A549 (cell line): ENCODE measurements around the gene SLC35C1. TPM values are rescaled to one million over a fixed set of nuclear protein-coding genes. Genes with fewer than 3 reads are reported as not detected.

Experiments used
- ATAC-seq, 2 experiments: fragments of 200-7000 bp in 1 of 2; fragments of >200 bp in 1 of 2; cut with Nextera tagmentation in 1 of 2; cut with Tn5 transposase in 1 of 2; 3 replicates each; pipeline versions ENCODE4 v1.8.0 to v1.9.1; 2018 to 2020; ENCODE audit warnings: mild to moderate bottlenecking in 1 of 2, moderate library complexity in 1 of 2
- CTCF ChIA-PET: fragments of 300-600 bp; sonication (Branson Sonifier 250); formaldehyde crosslinking; extraction: SDS; loops from one replicate; lab custom pipeline; 2021; ENCODE audit warnings: antibody characterized with exemption, inconsistent platforms; lab: Yijun Ruan, JAX
- POLR2A ChIA-PET: fragments of 350-600 bp; formaldehyde crosslinking; extraction: SDS; loops from one replicate; lab custom pipeline; 2021; ENCODE audit warnings: antibody characterized with exemption, inconsistent platforms; lab: Yijun Ruan, JAX
- DNase-seq, 2 experiments: peaks; one replicate each; pipeline versions ENCODE4 v3.0.0 to v3.0.0-alpha.2; 2011 to 2016; ENCODE audit warnings: low read depth in 1 of 2, low spot score in 1 of 2
- FAIRE-seq: peaks from 2 replicates; lab custom pipeline; 2011; peaks lifted over from hg19 to GRCh38; lab: Jason Lieb, UNC
- H3K27ac ChIP-seq, 2 experiments: fragments of >200 bp; sonication (Bioruptor Twin); formaldehyde crosslinking; 3 replicates each; pipeline ENCODE4 v1.5.1; 2016 to 2017
- H3K4me1 ChIP-seq: fragments of >200 bp; sonication (Bioruptor Twin); formaldehyde crosslinking; 3 replicates; pipeline ENCODE4 v1.6.1; 2016
- H3K4me2 ChIP-seq: fragments of >200 bp; sonication (Bioruptor Twin); formaldehyde crosslinking; 3 replicates; pipeline ENCODE4 v1.6.1; 2016
- H3K4me3 ChIP-seq: fragments of >200 bp; sonication (Bioruptor Twin); formaldehyde crosslinking; 3 replicates; pipeline ENCODE4 v1.5.1; 2016
- H3K9me3 ChIP-seq: fragments of >200 bp; sonication (Bioruptor Twin); formaldehyde crosslinking; 3 replicates; pipeline ENCODE4 v1.6.1; 2016
- CTCF ChIP-seq: fragments of >200 bp; sonication (Bioruptor Twin); formaldehyde crosslinking; IDR thresholded peaks from 3 replicates; pipeline ENCODE4 v1.5.1; 2016
- E2F6 ChIP-seq: IDR thresholded peaks from 2 replicates; pipeline ENCODE4 v1.6.1; 2012; ENCODE audit warnings: low read depth, borderline replicate concordance
- EHF ChIP-seq: fragments of 250-450 bp; sonication (Bioruptor Pico); IDR thresholded peaks from 2 replicates; pipeline ENCODE4 v1.5.0; 2020; ENCODE audit warnings: mild to moderate bottlenecking
- EHMT2 ChIP-seq: fragments of 200-600 bp; sonication (generic); IDR thresholded peaks from 2 replicates; pipeline ENCODE4 v1.6.1; 2016; ENCODE audit warnings: antibody characterized with exemption, low read depth, mild to moderate bottlenecking, moderate library complexity
- GATA3 ChIP-seq: IDR thresholded peaks from 2 replicates; pipeline ENCODE4 v1.6.1; 2012; ENCODE audit warnings: borderline replicate concordance
- HDAC2 ChIP-seq: fragments of 200-600 bp; sonication (generic); IDR thresholded peaks from 2 replicates; pipeline ENCODE4 v1.6.1; 2016
- HOXB5 ChIP-seq: fragments of 250-450 bp; sonication (Bioruptor Pico); IDR thresholded peaks from 2 replicates; pipeline ENCODE4 v1.5.0; 2020; ENCODE audit warnings: mild to moderate bottlenecking, moderate library complexity
- JUN ChIP-seq, 2 experiments: fragments of >200 bp; sonication (Bioruptor Twin); formaldehyde crosslinking; IDR thresholded peaks; 2 replicates in 1 of 2; 3 replicates in 1 of 2; pipeline ENCODE4 v1.6.1; 2016 to 2017
- NPAS2 ChIP-seq: fragments of 250-450 bp; sonication (Bioruptor Pico); IDR thresholded peaks from 2 replicates; pipeline ENCODE4 v1.8.0; 2022; ENCODE audit warnings: mild to moderate bottlenecking, moderate library complexity, borderline replicate concordance
- TFCP2L1 ChIP-seq: fragments of 250-450 bp; sonication (Bioruptor Pico); IDR thresholded peaks from 2 replicates; pipeline ENCODE4 v1.5.0; 2021; ENCODE audit warnings: mild to moderate bottlenecking
- WGBS: methylation state at CpG from one replicate; pipeline ENCODE4 v1.1.6; 2017; ENCODE audit errors: missing lambda C conversion rate; 5-methylcytosine and 5-hydroxymethylcytosine counted together
- polyA plus RNA-seq, 4 experiments: library from polyadenylated mRNA; depleted of rRNA in 3 of 4; stranded (reverse); fragments of >200 nt; fragmentation: RNase III in 1 of 4; extraction: RNeasy Plus Mini Kit Qiagen cat#74134 plus additional on column Dnase treatment in 1 of 4; gene quantifications; 2 replicates in 3 of 4; 3 replicates in 1 of 4; pipeline ENCODE4 v1.2.3, GENCODE V29; 2011 to 2017
- TF ChIP-seq, protein P1 (sequence below): fragments of 450-650 bp; IDR thresholded peaks from 2 replicates; pipeline ENCODE4 v1.6.1; 2014; ENCODE audit warnings: antibody characterized with exemption
- TF ChIP-seq, protein P2 (sequence below): fragments of >200 bp; sonication (Bioruptor Twin); formaldehyde crosslinking; IDR thresholded peaks from 2 replicates; pipeline ENCODE4 v1.6.1; 2016

SLC35C1 gene
- polyA plus RNA-seq, 2 of the 4 experiments (the other 2 are of a cell fraction): 3.3 to 14.0 TPM

DNA sequence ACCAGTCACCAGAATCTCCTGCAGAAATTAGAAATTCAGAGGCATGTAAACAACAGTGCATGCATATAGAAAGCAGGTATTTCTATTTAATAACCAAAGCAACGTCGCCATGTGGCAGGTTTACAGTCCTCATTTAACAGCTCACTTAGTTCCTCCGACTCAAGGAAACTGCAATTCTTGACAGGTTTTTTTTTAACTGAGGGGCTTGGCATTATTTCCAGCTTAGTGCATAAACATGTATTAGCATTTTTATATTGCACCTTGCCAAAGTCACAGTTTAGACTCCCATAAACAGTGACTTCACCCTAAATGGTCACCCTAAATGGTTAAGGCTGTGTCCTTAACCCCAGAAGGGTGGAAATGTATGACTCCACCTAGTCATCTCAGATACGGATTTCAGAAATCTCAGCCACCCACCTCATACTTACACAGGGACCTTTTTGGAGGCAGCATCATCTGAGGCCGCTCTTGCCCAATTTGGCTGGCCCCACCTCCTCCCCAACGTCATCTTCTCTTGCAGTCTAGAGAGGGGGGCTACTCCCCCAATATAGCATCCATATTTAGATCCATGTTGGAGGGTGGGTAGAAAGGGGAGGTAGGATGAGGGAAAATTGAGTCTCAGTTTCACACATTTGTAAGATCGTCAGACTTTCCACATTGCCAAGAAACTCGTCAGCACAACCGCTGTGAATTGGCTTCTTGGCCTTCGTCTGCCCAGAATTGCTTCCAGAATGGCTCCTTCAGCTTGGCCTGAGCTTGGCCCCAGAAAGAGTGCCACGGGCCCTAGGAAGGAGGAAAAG is 31.8 kb upstream of the SLC35C1 start:
- DNase-seq: no peak
- POLR2A ChIA-PET: no interaction called here
- H3K4me2 ChIP-seq: no peak overlapping the region
- H3K4me3 ChIP-seq: no peak overlapping the region
- H3K9me3 ChIP-seq: no peaks in the 10 kb centered on the region
- H3K27ac ChIP-seq: no peak overlapping the region
- FAIRE-seq: no peak
- no peak for ATAC-seq
- no peak for TF ChIP-seq TFCP2L1 (CRISPR knock-in tag)
- H3K4me1 ChIP-seq: no peaks in the 10 kb centered on the region
- CTCF ChIA-PET: interaction anchor here (0.6 to 7.5 kb wide), 11 partner anchors 23 to 1518 kb away, joined by 3 to 114 read pairs (median 12); partner anchors contain the start of gene SLC35C1
- 35% methylated on average over 11 of the region's 11 CpGs for WGBS

DNA sequence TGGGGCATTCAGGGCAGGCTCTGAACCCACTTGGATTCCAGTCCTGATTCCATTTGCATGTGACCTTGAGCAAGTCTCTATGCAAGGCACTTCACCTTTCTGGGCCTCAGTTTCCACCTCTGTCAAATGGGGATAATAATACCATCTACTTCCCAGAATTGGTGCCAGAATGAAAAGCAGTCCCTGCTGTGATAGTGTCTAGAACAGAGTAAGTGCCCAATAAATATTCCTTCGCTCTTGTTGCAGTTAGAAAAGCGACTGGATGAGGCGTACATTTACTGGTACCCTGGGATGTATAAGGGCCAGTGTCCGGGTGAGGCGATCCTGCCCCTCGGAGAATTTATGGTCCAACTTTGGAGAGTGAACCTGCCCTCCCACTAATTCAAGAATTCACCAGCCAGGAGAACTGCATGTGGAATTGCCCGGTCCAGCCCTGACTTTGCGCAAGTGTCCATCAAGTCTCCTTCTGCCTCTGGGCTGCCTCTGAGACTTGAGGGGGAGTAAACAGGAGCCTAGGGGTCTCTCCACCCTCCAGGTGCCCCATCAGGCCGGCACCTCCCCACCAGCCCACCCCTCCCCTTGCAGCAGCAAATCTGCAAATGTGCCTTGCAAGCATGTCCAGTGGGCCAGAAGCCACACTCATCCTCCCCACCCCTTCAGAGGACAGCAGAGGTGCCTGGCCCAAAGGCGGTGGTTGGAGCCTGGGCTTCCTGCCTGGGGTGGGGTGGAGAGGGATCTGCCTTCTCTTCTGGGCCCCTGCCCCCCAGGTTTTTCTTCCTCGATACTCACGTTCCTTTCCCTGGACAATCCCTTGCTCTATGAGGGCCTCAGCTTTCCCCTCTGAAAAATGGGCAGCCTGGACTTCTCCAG is 30.9 kb upstream of the SLC35C1 start:
- WGBS: 46% methylated on average over 12 of the region's 12 CpGs
- ATAC-seq (no peak), DNase-seq (no peak), FAIRE-seq (no peak)
- H3K4me1 ChIP-seq: no peaks in the 10 kb centered on the region
- no peak overlapping the region for H3K27ac ChIP-seq
- ChIA-PET CTCF (interaction anchor here (0.6 to 7.5 kb wide), 5 partner anchors 368 to 1519 kb away, joined by 3 to 114 read pairs (median 18); no protein-coding TSS in a partner anchor), POLR2A (no interaction called here)
- no peak overlapping the region for H3K4me3 ChIP-seq
- H3K4me2 ChIP-seq: no peak overlapping the region
- no peaks in the 10 kb centered on the region for H3K9me3 ChIP-seq
- TF ChIP-seq HOXB5 (CRISPR knock-in tag): no peak
- no peak for TF ChIP-seq E2F6
- TF ChIP-seq NPAS2: no peak
- TF ChIP-seq, protein P1, sequence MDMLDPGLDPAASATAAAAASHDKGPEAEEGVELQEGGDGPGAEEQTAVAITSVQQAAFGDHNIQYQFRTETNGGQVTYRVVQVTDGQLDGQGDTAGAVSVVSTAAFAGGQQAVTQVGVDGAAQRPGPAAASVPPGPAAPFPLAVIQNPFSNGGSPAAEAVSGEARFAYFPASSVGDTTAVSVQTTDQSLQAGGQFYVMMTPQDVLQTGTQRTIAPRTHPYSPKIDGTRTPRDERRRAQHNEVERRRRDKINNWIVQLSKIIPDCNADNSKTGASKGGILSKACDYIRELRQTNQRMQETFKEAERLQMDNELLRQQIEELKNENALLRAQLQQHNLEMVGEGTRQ: no peak
- no peak for TF ChIP-seq EHF (CRISPR knock-in tag)
- TF ChIP-seq EHMT2: no peak
- no peak for TF ChIP-seq JUN (IDR thresholded peaks at IDR 0.05)
- TF ChIP-seq HDAC2: no peak

GRCh38 chr11:45774786-45775185 is 30.2 kb upstream of the SLC35C1 start:
- FAIRE-seq (no peak), ATAC-seq (no peak)
- Histone ChIP-seq H3K27ac (no peak overlapping the region), H3K9me3 (no peaks in the 10 kb centered on the region), H3K4me2 (no peak overlapping the region)
- CTCF ChIA-PET: interaction anchor here (1.4 kb wide), 1 partner anchor 434 kb away, joined by 3 read pairs; no protein-coding TSS in a partner anchor
- WGBS: 50% methylated on average over 4 of the region's 4 CpGs
- TF ChIP-seq CTCF (no peak), GATA3 (no peak)
- TF ChIP-seq, protein P2, sequence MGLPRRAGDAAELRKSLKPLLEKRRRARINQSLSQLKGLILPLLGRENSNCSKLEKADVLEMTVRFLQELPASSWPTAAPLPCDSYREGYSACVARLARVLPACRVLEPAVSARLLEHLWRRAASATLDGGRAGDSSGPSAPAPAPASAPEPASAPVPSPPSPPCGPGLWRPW: no peak
- TF ChIP-seq, all 56 proteins: peak for 0
- no peaks in the 10 kb centered on the region for H3K4me1 ChIP-seq
- DNase-seq: no peak
- no peak overlapping the region for H3K4me3 ChIP-seq
- POLR2A ChIA-PET: no interaction called here
